HepG2 (cell line): ENCODE measurements around the gene NEK8. TPM values are rescaled to one million over a fixed set of nuclear protein-coding genes. Genes with fewer than 3 reads are reported as not detected.

ENCODE experiments used
- CREB1 ChIP-seq, 2 experiments: fragments of 450-650 bp in 1 of 2; IDR thresholded peaks; 2 replicates each; pipeline ENCODE4 v1.6.1; 2016 to 2017; ENCODE audit warnings: control low read depth in 1 of 2, mild to moderate bottlenecking in 1 of 2, missing compliant biosample characterization in 1 of 2, missing genetic modification characterization in 1 of 2
- ETV5 ChIP-seq: IDR thresholded peaks from 2 replicates; pipeline ENCODE4 v1.6.1; 2018; ENCODE audit warnings: missing biosample characterization, missing genetic modification reagents, inconsistent platforms, borderline replicate concordance
- FOXA1 ChIP-seq, 2 experiments: fragments of 450-650 bp in 1 of 2; sonication (generic) in 1 of 2; formaldehyde crosslinking in 1 of 2; IDR thresholded peaks; 2 replicates each; pipeline versions ENCODE4 v1.4.0 to v1.6.1; 2016 to 2020; ENCODE audit warnings: missing genetic modification reagents in 1 of 2
- FOXJ3 ChIP-seq: sonication (generic); formaldehyde crosslinking; IDR thresholded peaks from 2 replicates; pipeline ENCODE4 v1.4.0; 2020; ENCODE audit warnings: missing genetic modification reagents, mild to moderate bottlenecking, borderline replicate concordance
- GABPB1 ChIP-seq: IDR thresholded peaks from 2 replicates; pipeline ENCODE4 v1.6.1; 2016; ENCODE audit warnings: mild to moderate bottlenecking, missing genetic modification reagents, moderate library complexity, missing compliant biosample characterization
- GATA4 ChIP-seq: sonication (generic); IDR thresholded peaks from 2 replicates; pipeline ENCODE4 v1.6.1; 2016; ENCODE audit warnings: antibody characterized with exemption, low read depth, borderline replicate concordance
- HDAC6 ChIP-seq: fragments of 200-600 bp; sonication (generic); IDR thresholded peaks from 2 replicates; pipeline ENCODE4 v1.7.0; 2017; ENCODE audit warnings: mild to moderate bottlenecking, antibody characterized with exemption, low read length, low read depth
- LRRFIP1 ChIP-seq: sonication (generic); formaldehyde crosslinking; conservative IDR thresholded peaks from 2 replicates; pipeline ENCODE4 v1.4.0; 2020; ENCODE audit warnings: missing genetic modification reagents
- MTERF4 ChIP-seq: sonication (generic); formaldehyde crosslinking; IDR thresholded peaks from 2 replicates; pipeline ENCODE4 v1.8.0; 2023; ENCODE audit warnings: mild to moderate bottlenecking, missing genetic modification reagents
- MXI1 ChIP-seq: IDR thresholded peaks from 3 replicates; pipeline ENCODE4 v1.6.1; 2012; ENCODE audit warnings: low read depth, low read length, inconsistent platforms, borderline replicate concordance
- NFE2 ChIP-seq: sonication (generic); formaldehyde crosslinking; IDR thresholded peaks from 2 replicates; pipeline ENCODE4 v1.4.0; 2020; ENCODE audit warnings: missing genetic modification reagents
- SUZ12 ChIP-seq: fragments of 150-350 bp; IDR thresholded peaks from 2 replicates; pipeline ENCODE4 v1.6.1; 2014; ENCODE audit warnings: low read depth, low read length
- TOPORS ChIP-seq: sonication (generic); formaldehyde crosslinking; IDR thresholded peaks from 2 replicates; pipeline ENCODE4 v1.8.0; 2023; ENCODE audit warnings: mild to moderate bottlenecking, missing genetic modification reagents
- ZBTB7A ChIP-seq: sonication (generic); formaldehyde crosslinking; IDR thresholded peaks from 2 replicates; pipeline ENCODE4 v1.8.0; 2022; ENCODE audit warnings: mild to moderate bottlenecking, missing genetic modification reagents
- ZC3H4 ChIP-seq: sonication (generic); formaldehyde crosslinking; IDR thresholded peaks from 2 replicates; pipeline ENCODE4 v1.4.0; 2020; ENCODE audit warnings: missing genetic modification reagents, borderline replicate concordance
- ZNF749 ChIP-seq: sonication (generic); formaldehyde crosslinking; IDR thresholded peaks from 2 replicates; pipeline ENCODE4 v1.8.0; 2022; ENCODE audit warnings: mild to moderate bottlenecking, missing genetic modification reagents, moderate library complexity, borderline replicate concordance
- ZNF790 ChIP-seq: sonication (generic); formaldehyde crosslinking; IDR thresholded peaks from 2 replicates; pipeline ENCODE4 v1.8.0; 2022; ENCODE audit warnings: missing genetic modification reagents, mild to moderate bottlenecking, borderline replicate concordance
- polyA plus RNA-seq, 8 experiments: library from polyadenylated mRNA; depleted of rRNA in 3 of 8; stranded (reverse) in 7 of 8; unstranded in 1 of 8; fragments of >200 nt; fragmentation: Illumina TruSeq in 4 of 8; extraction: Trizol in 4 of 8; gene quantifications; 2 replicates each; pipeline versions ENCODE4 v1.2.1 to v1.2.3, GENCODE V29; 2011 to 2016; ENCODE audit warnings: low read depth in 4 of 8, missing spikeins in 1 of 8, mixed read lengths in 1 of 8; ENCODE audit not compliant: insufficient read depth in 1 of 8
- total RNA-seq, 5 experiments: library from RNA; depleted of rRNA; stranded (reverse); fragments of >200 nt; fragmentation: Illumina TruSeq; extraction: Trizol; gene quantifications; 2 replicates each; pipeline ENCODE4 v1.2.3, GENCODE V29; 2016; ENCODE audit warnings: low read depth in 1 of 5
- TF ChIP-seq, protein P1 (sequence below): sonication (generic); formaldehyde crosslinking; conservative IDR thresholded peaks from 2 replicates; pipeline ENCODE4 v1.8.0; 2022; ENCODE audit warnings: missing genetic modification reagents
- TF ChIP-seq, protein P2 (sequence below): IDR thresholded peaks from 2 replicates; pipeline ENCODE4 v1.6.1; 2016; ENCODE audit warnings: low read depth, control low read depth
- TF ChIP-seq, protein P3 (sequence below): sonication (generic); formaldehyde crosslinking; IDR thresholded peaks from 2 replicates; pipeline ENCODE4 v1.4.0; 2020; ENCODE audit warnings: low read depth, mild to moderate bottlenecking, missing genetic modification reagents

The NEK8 gene
- total and polyA plus RNA-seq, 2 of the 13 experiments (the other 11 are each of a cell fraction or from before 2014, with no cell fraction given), result 5.8 to 13.5 TPM

- TF ChIP-seq ZNF790 (CRISPR knock-in tag) (no peak), LRRFIP1 (no peak), HDAC6 (no peak), GATA4 (no peak), MXI1 (peak; percentile 95; the same call in 2 of the 3 replicates), TOPORS (CRISPR knock-in tag) (no peak), CREB1 (IDR thresholded peaks at IDR 0.05) (0 out of 2 replicates have a peak, but pooled peaks have one; percentile 3), CREB1 (CRISPR knock-in tag; IDR thresholded peaks at IDR 0.05) (peak; percentile 57; the same call in 1 of the 2 replicates), SUZ12 (no peak), FOXA1 (IDR thresholded peaks at IDR 0.05) (no peak), FOXA1 (CRISPR knock-in tag; IDR thresholded peaks at IDR 0.05) (0 out of 2 replicates have a peak, but pooled peaks have one; percentile 24), ZNF749 (CRISPR knock-in tag) (no peak; the same call in 1 of the 2 replicates), FOXJ3 (CRISPR knock-in tag) (no peak; the same call in 1 of the 2 replicates), GABPB1 (CRISPR knock-in tag) (no peak; the same call in 1 of the 2 replicates), ZBTB7A (CRISPR knock-in tag) (no peak), ZC3H4 (CRISPR knock-in tag) (no peak), MTERF4 (CRISPR knock-in tag) (no peak), NFE2 (CRISPR knock-in tag) (no peak), ETV5 (peak; percentile 76; the same call in 1 of the 2 replicates)
- TF ChIP-seq, protein P1, sequence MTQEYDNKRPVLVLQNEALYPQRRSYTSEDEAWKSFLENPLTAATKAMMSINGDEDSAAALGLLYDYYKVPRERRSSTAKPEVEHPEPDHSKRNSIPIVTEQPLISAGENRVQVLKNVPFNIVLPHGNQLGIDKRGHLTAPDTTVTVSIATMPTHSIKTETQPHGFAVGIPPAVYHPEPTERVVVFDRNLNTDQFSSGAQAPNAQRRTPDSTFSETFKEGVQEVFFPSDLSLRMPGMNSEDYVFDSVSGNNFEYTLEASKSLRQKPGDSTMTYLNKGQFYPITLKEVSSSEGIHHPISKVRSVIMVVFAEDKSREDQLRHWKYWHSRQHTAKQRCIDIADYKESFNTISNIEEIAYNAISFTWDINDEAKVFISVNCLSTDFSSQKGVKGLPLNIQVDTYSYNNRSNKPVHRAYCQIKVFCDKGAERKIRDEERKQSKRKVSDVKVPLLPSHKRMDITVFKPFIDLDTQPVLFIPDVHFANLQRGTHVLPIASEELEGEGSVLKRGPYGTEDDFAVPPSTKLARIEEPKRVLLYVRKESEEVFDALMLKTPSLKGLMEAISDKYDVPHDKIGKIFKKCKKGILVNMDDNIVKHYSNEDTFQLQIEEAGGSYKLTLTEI (CRISPR knock-in tag), result no peak
- TF ChIP-seq, protein P2, sequence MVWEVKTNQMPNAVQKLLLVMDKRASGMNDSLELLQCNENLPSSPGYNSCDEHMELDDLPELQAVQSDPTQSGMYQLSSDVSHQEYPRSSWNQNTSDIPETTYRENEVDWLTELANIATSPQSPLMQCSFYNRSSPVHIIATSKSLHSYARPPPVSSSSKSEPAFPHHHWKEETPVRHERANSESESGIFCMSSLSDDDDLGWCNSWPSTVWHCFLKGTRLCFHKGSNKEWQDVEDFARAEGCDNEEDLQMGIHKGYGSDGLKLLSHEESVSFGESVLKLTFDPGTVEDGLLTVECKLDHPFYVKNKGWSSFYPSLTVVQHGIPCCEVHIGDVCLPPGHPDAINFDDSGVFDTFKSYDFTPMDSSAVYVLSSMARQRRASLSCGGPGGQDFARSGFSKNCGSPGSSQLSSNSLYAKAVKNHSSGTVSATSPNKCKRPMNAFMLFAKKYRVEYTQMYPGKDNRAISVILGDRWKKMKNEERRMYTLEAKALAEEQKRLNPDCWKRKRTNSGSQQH (CRISPR knock-in tag), result peak; percentile 46; the same call in 1 of the 2 replicates
- TF ChIP-seq, protein P3, sequence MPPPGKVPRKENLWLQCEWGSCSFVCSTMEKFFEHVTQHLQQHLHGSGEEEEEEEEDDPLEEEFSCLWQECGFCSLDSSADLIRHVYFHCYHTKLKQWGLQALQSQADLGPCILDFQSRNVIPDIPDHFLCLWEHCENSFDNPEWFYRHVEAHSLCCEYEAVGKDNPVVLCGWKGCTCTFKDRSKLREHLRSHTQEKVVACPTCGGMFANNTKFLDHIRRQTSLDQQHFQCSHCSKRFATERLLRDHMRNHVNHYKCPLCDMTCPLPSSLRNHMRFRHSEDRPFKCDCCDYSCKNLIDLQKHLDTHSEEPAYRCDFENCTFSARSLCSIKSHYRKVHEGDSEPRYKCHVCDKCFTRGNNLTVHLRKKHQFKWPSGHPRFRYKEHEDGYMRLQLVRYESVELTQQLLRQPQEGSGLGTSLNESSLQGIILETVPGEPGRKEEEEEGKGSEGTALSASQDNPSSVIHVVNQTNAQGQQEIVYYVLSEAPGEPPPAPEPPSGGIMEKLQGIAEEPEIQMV (CRISPR knock-in tag), result peak; percentile 77; the same call in 1 of the 2 replicates
Measured at GRCh38 chr17:28698253-28698941, 30.2 kb upstream of the NEK8 start (continued).
